Osteocyte (in vitro differentiated cells): ENCODE results near the gene SLIT1. TPM values are rescaled to one million over a fixed set of nuclear protein-coding genes. Genes with fewer than 3 reads are reported as not detected.

ENCODE experiments used
- DNase-seq: peaks from one replicate; pipeline ENCODE4 v3.0.0; 2021; ENCODE audit warnings: mixed read lengths; ENCODE audit not compliant: unreplicated experiment; ENCODE audit errors: extremely low spot score
- H3K27ac Mint-ChIP-seq: one replicate; pipeline ENCODE4 v1.8.0; 2021; ENCODE audit warnings: mild to moderate bottlenecking, mixed read lengths; ENCODE audit not compliant: unreplicated experiment
- H3K27me3 Mint-ChIP-seq: one replicate; pipeline ENCODE4 v1.8.0; 2021; ENCODE audit warnings: mixed read lengths; ENCODE audit not compliant: unreplicated experiment
- H3K36me3 Mint-ChIP-seq: one replicate; pipeline ENCODE4 v1.8.0; 2021; ENCODE audit warnings: mixed read lengths; ENCODE audit not compliant: unreplicated experiment
- H3K4me1 Mint-ChIP-seq: one replicate; pipeline ENCODE4 v1.8.0; 2021; ENCODE audit warnings: mixed read lengths; ENCODE audit not compliant: unreplicated experiment
- H3K4me3 Mint-ChIP-seq: one replicate; pipeline ENCODE4 v1.8.0; 2021; ENCODE audit warnings: mild to moderate bottlenecking, moderate library complexity, mixed read lengths; ENCODE audit not compliant: unreplicated experiment
- H3K9me3 Mint-ChIP-seq: one replicate; pipeline ENCODE4 v1.8.0; 2021; ENCODE audit warnings: mixed read lengths; ENCODE audit not compliant: unreplicated experiment
- CTCF ChIP-seq: fragments of 200-600 bp; sonication (generic); IDR thresholded peaks from 2 replicates; pipeline ENCODE4 v1.5.0; 2021; ENCODE audit warnings: antibody characterized with exemption, mild to moderate bottlenecking, moderate library complexity
- total RNA-seq: library from RNA; stranded (reverse); gene quantifications from 2 replicates; pipeline ENCODE4 v1.2.1, GENCODE V29; 2021

SLIT1 gene
- total RNA-seq, 1 donor from 2014 or later, result not detected

DNA sequence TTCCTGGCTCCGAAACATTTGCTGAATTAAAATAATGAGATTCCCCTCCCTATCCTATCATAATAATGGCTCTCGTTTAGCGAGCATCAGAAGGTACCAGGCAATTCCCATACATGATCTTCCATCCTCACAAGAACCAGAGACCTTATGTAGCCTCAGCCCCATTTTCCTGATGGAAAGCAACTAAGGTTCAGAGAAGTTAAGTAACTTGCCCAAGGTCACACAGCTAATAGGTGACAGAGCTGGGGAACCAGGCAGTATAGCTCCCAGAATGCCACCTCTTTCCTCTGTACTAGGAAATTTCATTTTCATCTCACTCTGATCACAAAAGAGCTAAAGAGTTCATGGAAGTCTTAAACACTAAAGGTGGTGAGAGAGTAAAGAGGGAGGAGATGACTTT, 2.4 kb downstream of the SLIT1 start:
- H3K27me3 Mint-ChIP-seq, result peaks cover 74% of the 10 kb centered on the region
- H3K36me3 Mint-ChIP-seq, result no peaks in the 10 kb centered on the region
- H3K4me3 Mint-ChIP-seq, result no peak overlapping the region
- no peak for TF ChIP-seq CTCF
- peaks cover 8% of the 10 kb centered on the region for H3K4me1 Mint-ChIP-seq
- DNase-seq, result no peak
- no peak overlapping the region for H3K27ac Mint-ChIP-seq
- H3K9me3 Mint-ChIP-seq, result no peaks in the 10 kb centered on the region

DNA sequence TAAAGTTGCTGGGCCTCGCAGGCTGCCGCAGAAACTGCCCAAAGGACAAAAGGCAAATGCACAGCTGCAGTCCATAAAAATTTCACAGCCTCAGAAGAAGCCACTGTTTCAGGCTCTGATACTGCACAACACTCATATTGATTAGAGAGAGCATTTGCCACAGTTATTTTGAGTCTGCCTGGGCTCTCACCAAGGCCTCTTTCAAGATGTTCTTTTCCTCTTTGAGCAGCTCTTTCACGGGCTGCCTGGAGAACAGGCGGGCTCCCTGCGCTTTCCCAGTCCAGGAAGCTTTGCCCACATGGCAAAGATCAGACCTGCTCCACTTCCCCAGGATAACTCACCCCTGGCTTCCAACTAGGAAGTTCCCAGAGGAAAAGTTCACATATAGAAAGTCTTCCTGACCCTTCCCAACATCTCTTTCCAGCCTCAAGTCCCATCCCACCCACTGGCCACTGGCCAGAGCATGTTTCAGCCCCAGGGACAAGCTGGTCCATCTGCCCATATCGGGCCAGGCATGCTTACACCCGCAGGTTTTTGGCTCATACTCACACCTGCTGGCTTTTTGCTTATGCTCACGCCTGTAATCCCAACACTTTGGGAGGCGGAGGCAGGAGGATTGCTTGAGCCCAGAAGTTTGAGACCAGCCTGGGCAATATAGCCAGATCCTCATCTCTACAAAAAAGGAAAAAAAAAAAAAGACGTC, 3.3 kb downstream of the SLIT1 start:
- Mint-ChIP-seq H3K4me1 (peaks cover 8% of the 10 kb centered on the region), H3K36me3 (no peaks in the 10 kb centered on the region), H3K27me3 (peaks cover 70% of the 10 kb centered on the region), H3K9me3 (no peaks in the 10 kb centered on the region), H3K27ac (no peak overlapping the region), H3K4me3 (no peak overlapping the region)
- DNase-seq, result no peak
- no peak for TF ChIP-seq CTCF

DNA sequence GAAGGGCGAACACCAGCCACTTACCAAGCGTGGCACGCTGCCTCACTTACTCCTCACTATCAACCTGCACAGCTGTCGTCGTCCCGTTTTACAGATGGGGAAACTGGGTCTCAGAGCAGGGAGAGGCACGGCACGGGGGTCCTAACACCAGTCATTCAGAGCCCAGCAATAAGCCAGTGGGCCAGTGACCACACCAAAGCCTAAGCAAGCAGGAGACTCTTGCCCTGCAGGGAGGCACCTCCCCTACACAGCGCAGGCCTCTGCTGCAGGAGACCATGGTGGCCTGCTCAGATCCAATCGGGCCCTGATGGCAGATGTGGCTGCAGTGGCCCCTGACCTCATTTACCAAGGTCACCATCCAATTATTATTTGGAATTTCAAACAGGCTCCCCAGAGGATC, 4.8 kb downstream of the SLIT1 start:
- DNase-seq, result no peak
- no peak overlapping the region for H3K4me3 Mint-ChIP-seq
- no peaks in the 10 kb centered on the region for H3K36me3 Mint-ChIP-seq

GRCh38 chr10:97180363-97180755, 5.4 kb downstream of the SLIT1 start:
- H3K27me3 Mint-ChIP-seq, result peaks cover 61% of the 10 kb centered on the region
- H3K36me3 Mint-ChIP-seq, result no peaks in the 10 kb centered on the region
- H3K27ac Mint-ChIP-seq, result no peak overlapping the region
- H3K9me3 Mint-ChIP-seq, result no peaks in the 10 kb centered on the region
- no peak overlapping the region for H3K4me3 Mint-ChIP-seq
- TF ChIP-seq CTCF, result no peak
- H3K4me1 Mint-ChIP-seq, result peaks cover 5% of the 10 kb centered on the region
- DNase-seq, result no peak

More for the DNA sequence above, 4.8 kb downstream of the SLIT1 start:
- Mint-ChIP-seq H3K27me3 (peaks cover 58% of the 10 kb centered on the region), H3K27ac (no peak overlapping the region), H3K9me3 (no peaks in the 10 kb centered on the region), H3K4me1 (peaks cover 5% of the 10 kb centered on the region)
- TF ChIP-seq CTCF, result no peak

GRCh38 chr10:97179731-97180362, 5.9 kb downstream of the SLIT1 start:
- Mint-ChIP-seq H3K9me3 (no peaks in the 10 kb centered on the region), H3K27me3 (peaks cover 59% of the 10 kb centered on the region), H3K4me3 (no peak overlapping the region), H3K36me3 (no peaks in the 10 kb centered on the region), H3K27ac (no peak overlapping the region), H3K4me1 (peaks cover 3% of the 10 kb centered on the region)
- no peak for DNase-seq
- TF ChIP-seq CTCF, result peak; percentile 29
